ENCODE results near the gene MFAP1.
"Not testable (repeated sequence)": the region's sequence is repeated elsewhere in the genome, so short reads cannot be mapped to it uniquely, and the experiment has no call there.

- not testable (repeated sequence) for TF ChIP-seq POLR2AphosphoS5 (IDR thresholded peaks at IDR 0.05; ENCODE audit: borderline replicate concordance, low read depth, low read length); EZH2 (IDR thresholded peaks at IDR 0.05)
These were observed 42.1 kb upstream of the MFAP1 start for GRCh38 chr15:43866636-43867035.

Measured in SK-N-MC (cell line).